ENCODE measurements around the gene PHAX.
"Not testable (repeated sequence)": the region's sequence is repeated elsewhere in the genome, so short reads cannot be mapped to it uniquely, and the experiment has no call there.

Gene PHAX

DNA sequence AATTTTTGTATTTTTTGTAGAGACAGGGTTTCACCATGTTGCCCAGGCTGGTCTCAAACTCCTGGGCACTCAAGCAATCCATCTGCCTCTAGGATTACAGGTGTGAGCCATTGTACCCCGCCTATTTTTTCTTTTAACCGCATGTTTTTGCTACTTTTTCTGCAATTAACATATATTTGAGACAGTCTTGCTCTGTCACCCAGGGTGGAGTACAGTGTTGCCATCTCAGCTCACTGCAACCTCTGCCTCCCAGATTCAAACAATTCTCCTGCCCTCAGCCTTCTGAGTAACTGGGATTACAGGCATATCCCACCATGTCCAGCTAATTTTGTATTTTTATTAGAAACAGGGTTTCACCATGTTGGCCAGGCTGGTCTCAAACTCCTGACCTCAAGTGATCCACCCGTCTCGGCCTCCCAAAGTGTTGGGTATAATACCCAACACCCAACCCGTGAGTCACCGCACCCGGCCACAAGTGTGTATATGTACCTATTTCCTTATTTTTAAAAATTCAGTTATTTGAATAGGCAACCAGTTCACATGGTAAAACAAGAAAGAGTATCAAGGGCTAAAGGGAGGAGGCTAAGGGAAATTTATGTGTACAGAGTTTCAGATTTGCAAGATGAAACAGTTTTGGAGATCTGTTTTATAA, 13.3 kb downstream of the PHAX start:
- Histone ChIP-seq H3K36me3 (ENCODE audit: insufficient read depth, low read length) (peaks cover 78% of the 10 kb centered on the region), H3K9ac (ENCODE audit: insufficient read length) (no peak overlapping the region), H3K4me3 (no peak overlapping the region), H3K9me3 (ENCODE audit: low read depth, low read length) (no peaks in the 10 kb centered on the region), H3K27ac (no peak overlapping the region)
- DNase-seq (ENCODE audit: low read depth, low spot score): no peak
- TF ChIP-seq EZH2 (IDR thresholded peaks at IDR 0.05): no peak
- no peak for TF ChIP-seq FOXP2 (optimal IDR thresholded peaks at IDR 0.05; ENCODE audit: control extremely low read depth, extremely low read length, insufficient read depth)
- TF ChIP-seq POLR2AphosphoS5 (IDR thresholded peaks at IDR 0.05; ENCODE audit: borderline replicate concordance, low read depth, low read length): no peak

DNA sequence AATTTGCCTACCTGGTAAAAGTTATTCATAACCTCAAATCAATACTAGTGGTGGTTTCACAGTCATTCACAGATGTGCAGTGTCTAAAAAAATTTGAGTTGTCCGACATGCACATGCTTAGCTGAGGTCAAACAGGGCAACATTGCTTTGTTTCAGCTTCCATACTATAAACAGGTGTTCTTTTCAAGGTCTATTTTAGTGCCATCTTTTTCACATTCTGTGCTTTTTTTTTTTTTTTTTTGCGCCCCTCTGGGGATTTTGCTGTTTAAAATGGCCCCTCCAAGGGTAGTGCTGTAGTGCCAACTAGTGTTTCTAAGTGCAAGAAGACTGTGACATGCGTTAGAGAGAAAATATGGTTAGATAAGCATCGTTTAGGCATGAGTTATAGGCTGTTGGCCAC, 14.5 kb downstream of the PHAX start:
- H3K9ac ChIP-seq (ENCODE audit: insufficient read length): no peak overlapping the region
- no peak overlapping the region for H3K4me3 ChIP-seq
- H3K27ac ChIP-seq: no peak overlapping the region
- TF ChIP-seq POLR2AphosphoS5 (IDR thresholded peaks at IDR 0.05; ENCODE audit: borderline replicate concordance, low read depth, low read length): no peak
- no peak for TF ChIP-seq FOXP2 (optimal IDR thresholded peaks at IDR 0.05; ENCODE audit: control extremely low read depth, extremely low read length, insufficient read depth)
- TF ChIP-seq EZH2 (IDR thresholded peaks at IDR 0.05): no peak
- H3K36me3 ChIP-seq (ENCODE audit: insufficient read depth, low read length): peaks cover 78% of the 10 kb centered on the region
- H3K9me3 ChIP-seq (ENCODE audit: low read depth, low read length): no peaks in the 10 kb centered on the region
- DNase-seq (ENCODE audit: low read depth, low spot score): no peak

DNA sequence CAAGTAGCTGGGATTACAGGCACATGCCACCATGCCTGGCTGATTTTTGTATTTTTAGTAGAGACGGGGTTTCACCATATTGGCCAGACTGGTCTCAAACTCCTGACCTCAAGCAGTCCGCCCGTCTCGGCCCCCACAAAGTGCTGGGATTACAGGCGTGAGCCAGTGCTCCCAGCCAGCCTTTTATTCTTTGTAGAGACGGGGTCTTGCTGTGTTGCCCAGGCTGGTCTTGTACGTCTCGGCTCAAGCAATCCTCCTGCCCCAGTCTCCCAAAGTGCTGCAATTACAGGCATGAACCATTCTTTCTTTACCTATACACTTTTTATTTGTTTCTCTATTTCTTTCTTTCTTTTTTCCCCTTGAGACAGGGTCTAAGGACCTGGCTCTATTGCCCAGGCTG, 16.9 kb downstream of the PHAX start:
- not testable (repeated sequence) for H3K4me3 ChIP-seq; DNase-seq (ENCODE audit: low read depth, low spot score); H3K9me3 ChIP-seq (ENCODE audit: low read depth, low read length); H3K9ac ChIP-seq (ENCODE audit: insufficient read length); H3K27ac ChIP-seq
- peaks cover 67% of the 10 kb centered on the region for H3K36me3 ChIP-seq (ENCODE audit: insufficient read depth, low read length)

DNA sequence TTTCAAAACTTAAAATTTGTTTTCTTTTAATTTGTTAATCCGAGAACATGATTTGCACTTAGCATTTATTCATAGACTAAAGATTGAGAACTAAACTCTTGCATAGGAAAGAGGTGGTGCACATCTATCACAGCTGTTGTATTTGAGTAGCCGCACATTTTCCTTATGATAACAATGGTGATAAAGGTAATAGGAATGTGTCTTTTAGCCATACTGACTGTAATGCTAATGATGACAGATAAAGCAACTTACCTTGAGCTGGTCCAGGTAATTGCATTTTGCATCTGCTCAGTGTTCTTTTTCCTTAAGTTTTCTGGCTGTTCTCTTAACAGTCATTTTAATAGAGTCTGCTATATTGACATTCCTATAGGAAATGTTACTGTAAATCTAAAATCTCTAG, 19.0 kb downstream of the PHAX start:
- DNase-seq (ENCODE audit: low read depth, low spot score): no peak
- H3K9ac ChIP-seq (ENCODE audit: insufficient read length): no peak overlapping the region
- H3K36me3 ChIP-seq (ENCODE audit: insufficient read depth, low read length): peaks cover 70% of the 10 kb centered on the region
- H3K9me3 ChIP-seq (ENCODE audit: low read depth, low read length): no peaks in the 10 kb centered on the region
- H3K4me3 ChIP-seq: no peak overlapping the region
- TF ChIP-seq FOXP2 (optimal IDR thresholded peaks at IDR 0.05; ENCODE audit: control extremely low read depth, extremely low read length, insufficient read depth): no peak
- no peak for TF ChIP-seq POLR2AphosphoS5 (IDR thresholded peaks at IDR 0.05; ENCODE audit: borderline replicate concordance, low read depth, low read length)
- no peak for TF ChIP-seq EZH2 (IDR thresholded peaks at IDR 0.05)
- no peak overlapping the region for H3K27ac ChIP-seq

DNA sequence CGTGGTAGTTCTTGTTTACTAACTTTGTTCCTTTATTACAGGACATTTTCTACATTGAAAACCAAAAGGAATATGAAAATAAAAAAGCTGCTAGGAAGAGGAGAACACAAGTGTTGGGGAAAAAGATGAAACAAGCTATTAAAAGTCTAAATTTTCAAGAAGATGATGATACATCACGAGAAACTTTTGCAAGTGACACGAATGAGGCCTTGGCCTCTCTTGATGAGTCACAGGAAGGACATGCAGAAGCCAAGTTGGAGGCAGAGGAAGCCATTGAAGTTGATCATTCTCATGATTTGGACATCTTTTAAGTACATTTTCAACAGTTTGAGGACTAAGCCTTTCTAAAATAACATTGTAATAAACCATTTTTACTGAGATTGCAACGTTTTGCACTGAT, 23.8 kb downstream of the PHAX start:
- TF ChIP-seq POLR2AphosphoS5 (IDR thresholded peaks at IDR 0.05; ENCODE audit: borderline replicate concordance, low read depth, low read length) (no peak), FOXP2 (optimal IDR thresholded peaks at IDR 0.05; ENCODE audit: control extremely low read depth, extremely low read length, insufficient read depth) (no peak), EZH2 (IDR thresholded peaks at IDR 0.05) (no peak)
- Histone ChIP-seq H3K36me3 (ENCODE audit: insufficient read depth, low read length) (peaks cover 52% of the 10 kb centered on the region), H3K9ac (ENCODE audit: insufficient read length) (no peak overlapping the region), H3K27ac (no peak overlapping the region), H3K9me3 (ENCODE audit: low read depth, low read length) (no peaks in the 10 kb centered on the region), H3K4me3 (no peak overlapping the region)
- no peak for DNase-seq (ENCODE audit: low read depth, low spot score)

DNA sequence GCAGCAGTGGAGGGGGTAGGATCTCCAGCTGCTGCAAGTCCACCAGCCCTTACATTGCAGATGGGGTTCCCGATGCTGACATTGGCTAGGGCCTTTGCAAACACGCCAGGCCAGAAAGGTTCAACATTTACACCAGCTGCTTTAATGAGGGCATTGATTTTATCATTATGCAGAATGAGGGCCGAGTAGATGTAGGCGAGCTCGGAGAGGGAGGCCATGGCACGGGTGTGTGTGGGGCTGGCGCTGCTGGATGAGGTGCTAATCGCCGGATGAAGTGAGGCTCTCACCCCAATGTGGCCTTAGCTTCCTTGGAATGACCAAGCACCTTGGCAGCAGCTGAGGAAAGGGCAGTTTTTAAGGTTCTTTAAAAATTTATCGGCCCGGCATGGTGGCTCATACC, 27.4 kb downstream of the PHAX start:
- H3K4me3 ChIP-seq: no peak overlapping the region
- no peak for DNase-seq (ENCODE audit: low read depth, low spot score)
- peaks cover 30% of the 10 kb centered on the region for H3K36me3 ChIP-seq (ENCODE audit: insufficient read depth, low read length)
- TF ChIP-seq POLR2AphosphoS5 (IDR thresholded peaks at IDR 0.05; ENCODE audit: borderline replicate concordance, low read depth, low read length): no peak
- no peak for TF ChIP-seq FOXP2 (optimal IDR thresholded peaks at IDR 0.05; ENCODE audit: control extremely low read depth, extremely low read length, insufficient read depth)
- no peak for TF ChIP-seq EZH2 (IDR thresholded peaks at IDR 0.05)
- H3K9me3 ChIP-seq (ENCODE audit: low read depth, low read length): no peaks in the 10 kb centered on the region
- H3K9ac ChIP-seq (ENCODE audit: insufficient read length): no peak overlapping the region
- no peak overlapping the region for H3K27ac ChIP-seq

DNA sequence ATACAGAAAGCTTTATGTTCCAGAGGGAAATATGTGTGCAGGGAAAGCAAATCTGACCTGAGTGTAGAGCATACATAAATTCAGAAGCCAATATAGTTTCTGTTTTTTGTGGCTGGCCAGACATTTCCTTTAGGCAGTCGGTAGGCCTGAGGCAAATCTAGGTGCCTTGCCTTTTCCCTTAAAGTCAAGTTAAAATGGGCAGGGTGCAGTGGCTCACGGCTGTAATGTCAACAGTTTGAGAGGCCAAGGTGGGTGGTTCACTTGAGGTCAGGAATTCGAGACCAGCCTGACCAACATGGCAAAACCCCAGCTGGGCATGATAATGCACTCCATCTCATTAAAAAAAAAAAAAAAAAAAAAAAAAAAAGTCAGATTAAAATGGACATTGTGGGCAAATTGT, 31.2 kb downstream of the PHAX start:
- Histone ChIP-seq H3K9me3 (ENCODE audit: low read depth, low read length) (no peaks in the 10 kb centered on the region), H3K36me3 (ENCODE audit: insufficient read depth, low read length) (no peaks in the 10 kb centered on the region), H3K27ac (peak overlapping the region; percentile 56), H3K4me3 (no peak overlapping the region), H3K9ac (ENCODE audit: insufficient read length) (no peak overlapping the region)
- DNase-seq (ENCODE audit: low read depth, low spot score): no peak
- no peak for TF ChIP-seq POLR2AphosphoS5 (IDR thresholded peaks at IDR 0.05; ENCODE audit: borderline replicate concordance, low read depth, low read length)
- TF ChIP-seq EZH2 (IDR thresholded peaks at IDR 0.05): no peak
- TF ChIP-seq FOXP2 (optimal IDR thresholded peaks at IDR 0.05; ENCODE audit: control extremely low read depth, extremely low read length, insufficient read depth): no peak

DNA sequence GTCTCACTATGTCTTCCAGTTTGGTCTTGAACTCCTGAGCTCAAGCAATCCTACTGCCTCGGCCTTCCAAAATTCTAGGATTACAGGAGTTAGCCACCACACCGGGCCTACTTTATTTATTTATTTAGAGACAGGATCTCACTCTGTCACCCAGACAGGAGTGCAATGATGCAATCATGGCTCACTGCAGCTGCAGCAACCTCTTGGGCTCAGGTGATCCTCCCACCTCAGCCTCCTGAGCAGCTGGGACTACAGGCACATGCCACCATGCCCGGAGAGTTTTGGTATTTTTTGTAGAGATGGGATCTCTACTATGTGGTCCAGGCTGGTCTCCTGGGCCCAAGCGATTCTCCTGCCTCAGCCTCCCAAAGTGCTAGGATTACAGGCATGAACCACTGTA, 32.8 kb downstream of the PHAX start:
- Histone ChIP-seq H3K4me3 (no peak overlapping the region), H3K9me3 (ENCODE audit: low read depth, low read length) (no peaks in the 10 kb centered on the region), H3K9ac (ENCODE audit: insufficient read length) (no peak overlapping the region), H3K36me3 (ENCODE audit: insufficient read depth, low read length) (no peaks in the 10 kb centered on the region), H3K27ac (0 out of 2 replicates have a peak overlapping the region, but pooled peaks have one; percentile 30)
- DNase-seq (ENCODE audit: low read depth, low spot score): no peak
- TF ChIP-seq EZH2 (IDR thresholded peaks at IDR 0.05): no peak
- no peak for TF ChIP-seq POLR2AphosphoS5 (IDR thresholded peaks at IDR 0.05; ENCODE audit: borderline replicate concordance, low read depth, low read length)
- TF ChIP-seq FOXP2 (optimal IDR thresholded peaks at IDR 0.05; ENCODE audit: control extremely low read depth, extremely low read length, insufficient read depth): no peak

DNA sequence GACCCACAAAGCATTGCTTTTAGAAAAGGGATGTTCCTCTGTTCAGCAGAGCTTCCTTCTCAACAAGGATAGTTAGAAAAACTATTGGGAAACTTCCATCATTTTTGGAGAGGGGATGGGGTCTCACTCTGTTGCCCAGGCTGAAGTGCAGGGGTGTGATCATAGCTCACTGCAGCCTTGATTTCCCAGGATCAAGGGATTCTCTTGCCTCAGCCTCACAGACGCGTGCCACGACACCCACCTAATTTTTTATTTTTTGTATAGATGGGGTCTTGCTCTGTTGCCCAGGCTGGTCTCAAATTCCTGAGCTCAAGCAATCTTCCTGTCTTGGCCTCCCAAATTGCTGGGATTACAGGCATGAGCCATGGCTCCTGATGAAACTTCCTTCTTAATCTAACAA, 34.8 kb downstream of the PHAX start:
- DNase-seq (ENCODE audit: low read depth, low spot score): no peak

More for the DNA sequence above, 34.8 kb downstream of the PHAX start:
- no peaks in the 10 kb centered on the region for H3K36me3 ChIP-seq (ENCODE audit: insufficient read depth, low read length)
- H3K4me3 ChIP-seq: no peak overlapping the region
- H3K9ac ChIP-seq (ENCODE audit: insufficient read length): no peak overlapping the region
- no peaks in the 10 kb centered on the region for H3K9me3 ChIP-seq (ENCODE audit: low read depth, low read length)
- H3K27ac ChIP-seq: no peak overlapping the region
- TF ChIP-seq EZH2 (IDR thresholded peaks at IDR 0.05): no peak
- TF ChIP-seq FOXP2 (optimal IDR thresholded peaks at IDR 0.05; ENCODE audit: control extremely low read depth, extremely low read length, insufficient read depth): no peak
- TF ChIP-seq POLR2AphosphoS5 (IDR thresholded peaks at IDR 0.05; ENCODE audit: borderline replicate concordance, low read depth, low read length): no peak
